GM12892 (cell line): Measurements from ENCODE around the gene STUM.

ENCODE experiments used
- POLR2A ChIP-seq: IDR thresholded peaks from 2 replicates; pipeline ENCODE4 v1.6.1; 2011; ENCODE audit warnings: low read depth, low read length, control low read depth
- TAF1 ChIP-seq: IDR thresholded peaks from 2 replicates; pipeline ENCODE4 v1.6.1; 2011; ENCODE audit warnings: low read depth, mild to moderate bottlenecking, control low read depth, low read length, borderline replicate concordance

DNA sequence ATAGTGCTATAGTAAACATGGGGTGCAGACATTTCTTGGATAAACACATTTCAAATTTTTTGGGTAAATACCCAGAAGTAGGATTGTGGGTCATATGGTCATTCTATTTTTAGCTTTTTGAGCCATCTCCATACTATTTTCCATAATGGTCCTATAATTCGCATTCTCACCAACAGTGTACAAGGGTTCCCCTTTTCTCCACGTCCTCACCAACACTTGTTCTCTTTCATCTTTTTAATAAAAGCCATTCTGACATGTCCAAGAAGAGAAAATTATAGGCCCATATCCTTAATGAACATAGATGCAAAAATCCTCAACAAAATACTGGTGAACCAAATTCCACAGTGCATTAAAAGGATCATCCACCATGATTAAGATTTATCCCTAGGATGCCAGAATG, 8.9 kb downstream of the STUM start:
- TF ChIP-seq POLR2A (no peak), TAF1 (no peak)
